ENCODE data around the gene ACTR8. TPM values are rescaled to one million over a fixed set of nuclear protein-coding genes. Genes with fewer than 3 reads are reported as not detected.

ACTR8 gene
- total RNA-seq, 1 donor: 8.1 TPM

DNA sequence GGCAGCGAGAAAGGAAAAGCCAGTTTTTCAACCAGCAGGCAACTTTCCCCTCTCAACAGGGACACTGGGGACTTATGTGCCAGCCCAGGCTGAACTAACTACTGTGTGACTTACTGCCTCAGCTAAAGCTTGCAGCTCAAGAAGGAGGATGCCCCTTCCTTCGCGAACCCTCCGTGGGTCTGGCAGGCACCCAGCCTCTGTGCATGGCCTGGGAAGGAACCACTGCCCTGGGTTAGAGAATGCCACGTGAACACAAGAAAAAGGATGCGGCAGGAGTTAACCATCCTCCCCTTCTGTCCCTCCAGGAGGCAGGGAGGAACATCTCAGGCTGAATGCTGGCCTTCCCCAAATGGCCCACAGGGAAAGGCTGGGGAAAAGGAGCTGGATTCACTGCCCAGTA lies 64.7 kb downstream of the ACTR8 start:
- Histone ChIP-seq H3K4me1 (ENCODE audit: insufficient read depth, low read length) (no peaks in the 10 kb centered on the region), H3K4me3 (ENCODE audit: low read length) (no peak overlapping the region), H3K27me3 (ENCODE audit: insufficient read depth, low read length) (no peaks in the 10 kb centered on the region), H3K9me3 (ENCODE audit: low read depth, low read length) (no peaks in the 10 kb centered on the region)

Other genes with a start within 250 kb of the ACTR8 start
- gene CHDH, start 35.7 kb downstream of the ACTR8 start, total RNA-seq: under 0.01 TPM
- gene IL17RB, start 35.6 kb downstream of the ACTR8 start, total RNA-seq: 0.10 TPM
- gene SELENOK, start 9.7 kb upstream of the ACTR8 start, total RNA-seq: 126 TPM
- 2.0 TPM for gene CACNA2D3, start 240.4 kb upstream of the ACTR8 start, total RNA-seq